ENCODE results near the gene RAD51D.
"Not testable (repeated sequence)": the region's sequence is repeated elsewhere in the genome, so short reads cannot be mapped to it uniquely, and the experiment has no call there.

RAD51D gene

DNA sequence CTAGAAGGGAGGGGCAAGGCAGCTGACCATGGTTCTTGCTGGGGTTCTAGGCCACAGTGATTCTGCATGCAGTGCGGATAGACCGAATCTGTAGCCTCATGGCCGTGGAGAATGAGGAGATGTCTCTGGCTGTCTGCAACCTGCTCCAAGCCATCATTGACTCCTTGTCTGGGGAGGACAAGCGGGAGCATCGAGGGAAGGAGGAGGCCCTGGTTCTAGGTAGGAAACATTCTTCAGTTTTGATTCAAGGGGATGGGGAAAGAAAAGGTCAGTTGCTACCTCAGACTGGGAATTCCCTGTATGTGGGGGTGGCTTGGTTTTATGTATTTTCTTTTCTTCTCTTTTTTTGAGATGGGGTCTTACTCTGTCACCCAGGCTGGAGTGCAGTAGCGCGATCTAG is 35.6 kb upstream of the RAD51D start:
- Histone ChIP-seq H3K36me3 (ENCODE audit: control insufficient read depth, insufficient read depth, low read length) (no peaks in the 10 kb centered on the region), H3K4me1 (ENCODE audit: control insufficient read depth, insufficient read depth, low read length, poor library complexity, severe bottlenecking) (no peaks in the 10 kb centered on the region), H3K27ac (ENCODE audit: low read depth, low read length, severe bottlenecking) (no peak overlapping the region), H3K9me3 (ENCODE audit: control insufficient read depth, low read length) (no peaks in the 10 kb centered on the region), H3K4me3 (ENCODE audit: extremely low read depth, insufficient read depth, low read length, poor library complexity, severe bottlenecking) (no peak overlapping the region)
- 94 to 95% methylated on average over 5 to 6 of the region's 7 CpGs for WGBS, 2 experiments (ENCODE audit: insufficient coverage in 2 of 2)

DNA sequence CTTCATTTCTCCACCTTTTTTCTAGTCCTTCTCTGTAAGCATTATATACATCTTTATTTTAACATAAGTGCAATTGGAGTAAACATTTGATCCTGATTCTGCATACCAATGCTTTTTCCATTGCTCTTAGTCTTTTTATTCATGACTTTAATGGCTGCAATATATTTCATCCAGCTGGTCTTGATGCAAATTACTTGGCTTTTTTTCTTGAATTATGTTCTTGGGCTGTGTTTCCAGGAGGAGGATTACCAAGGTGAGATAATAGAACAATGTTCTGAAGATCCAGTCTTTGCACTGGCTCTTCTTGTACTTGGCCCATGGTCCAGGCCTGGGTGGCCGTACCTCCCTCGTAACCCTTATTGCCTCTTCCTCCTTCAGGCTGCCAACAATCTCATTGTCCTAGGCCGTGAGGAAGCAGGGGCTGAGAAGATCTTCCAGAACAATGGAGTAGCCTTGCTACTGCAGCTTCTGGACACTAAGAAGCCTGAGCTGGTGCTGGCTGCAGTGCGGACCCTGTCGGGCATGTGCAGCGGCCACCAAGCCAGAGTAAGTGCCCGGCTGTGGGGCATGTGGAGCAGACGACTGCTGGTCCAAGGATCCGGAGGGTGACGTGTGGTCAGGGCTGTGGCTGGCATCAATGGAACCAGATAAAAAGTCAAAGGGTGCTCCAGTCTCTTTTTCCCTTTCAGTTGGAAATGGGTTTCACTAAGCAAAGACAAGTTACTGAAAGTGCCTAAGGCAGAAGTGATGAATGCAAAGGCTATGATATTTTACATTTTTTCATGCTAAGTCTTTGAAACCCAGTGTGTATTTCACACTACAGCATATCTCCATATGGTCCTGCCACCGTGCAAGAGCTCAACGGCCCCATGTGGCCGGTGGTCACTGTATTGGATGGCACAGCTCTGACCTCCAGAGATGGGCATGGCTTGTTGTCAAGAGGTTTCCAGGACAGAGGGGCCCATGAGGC is 34.8 kb upstream of the RAD51D start:
- no peak overlapping the region for H3K27ac ChIP-seq (ENCODE audit: low read depth, low read length, severe bottlenecking)
- no peaks in the 10 kb centered on the region for H3K9me3 ChIP-seq (ENCODE audit: control insufficient read depth, low read length)
- H3K36me3 ChIP-seq (ENCODE audit: control insufficient read depth, insufficient read depth, low read length) = no peaks in the 10 kb centered on the region
- no peaks in the 10 kb centered on the region for H3K4me1 ChIP-seq (ENCODE audit: control insufficient read depth, insufficient read depth, low read length, poor library complexity, severe bottlenecking)
- 89 to 97% methylated on average over 10 to 11 of the region's 13 CpGs for WGBS, 2 experiments (ENCODE audit: insufficient coverage in 2 of 2)
- no peak overlapping the region for H3K4me3 ChIP-seq (ENCODE audit: extremely low read depth, insufficient read depth, low read length, poor library complexity, severe bottlenecking)

DNA sequence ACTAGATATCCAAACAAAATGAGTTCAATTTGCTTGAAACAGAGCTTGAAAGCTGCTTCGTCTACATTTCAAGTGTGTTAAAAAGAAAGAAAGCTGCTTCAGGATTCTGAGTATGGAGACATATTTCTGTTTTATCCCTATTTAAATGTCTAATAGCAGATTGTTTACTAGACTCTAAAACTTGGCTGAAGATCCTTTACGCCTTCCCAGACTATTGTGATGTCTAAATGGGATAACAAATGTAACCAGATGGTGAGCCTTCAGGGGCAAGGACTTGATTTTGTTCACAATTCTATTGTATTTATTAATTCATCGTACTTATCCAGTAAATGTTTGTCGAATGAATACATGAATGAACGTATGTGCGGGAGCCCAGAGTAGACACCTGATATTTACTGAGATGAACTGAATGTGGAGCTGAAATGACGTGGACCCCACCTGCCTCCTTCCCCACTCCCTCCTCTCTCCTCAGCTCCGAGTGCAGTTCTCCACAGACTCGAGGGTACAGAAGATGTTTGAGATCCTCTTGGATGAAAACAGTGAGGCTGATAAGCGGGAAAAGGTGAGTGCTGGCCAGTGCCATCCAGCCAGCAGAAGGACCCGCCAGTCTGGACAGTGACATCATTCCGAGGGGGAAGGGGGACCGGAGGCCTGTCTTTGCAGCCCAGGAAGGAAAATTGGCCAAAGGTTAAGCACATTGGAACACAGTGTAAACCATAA is 32.9 kb upstream of the RAD51D start:
- H3K4me1 ChIP-seq (ENCODE audit: control insufficient read depth, insufficient read depth, low read length, poor library complexity, severe bottlenecking) = peaks cover 3% of the 10 kb centered on the region
- H3K4me3 ChIP-seq (ENCODE audit: extremely low read depth, insufficient read depth, low read length, poor library complexity, severe bottlenecking) = no peak overlapping the region
- H3K9me3 ChIP-seq (ENCODE audit: control insufficient read depth, low read length) = no peaks in the 10 kb centered on the region
- WGBS, 2 experiments (ENCODE audit: insufficient coverage in 2 of 2) = 79 to 88% methylated on average over 5 to 6 of the region's 13 CpGs
- H3K27ac ChIP-seq (ENCODE audit: low read depth, low read length, severe bottlenecking) = no peak overlapping the region
- no peaks in the 10 kb centered on the region for H3K36me3 ChIP-seq (ENCODE audit: control insufficient read depth, insufficient read depth, low read length)

DNA sequence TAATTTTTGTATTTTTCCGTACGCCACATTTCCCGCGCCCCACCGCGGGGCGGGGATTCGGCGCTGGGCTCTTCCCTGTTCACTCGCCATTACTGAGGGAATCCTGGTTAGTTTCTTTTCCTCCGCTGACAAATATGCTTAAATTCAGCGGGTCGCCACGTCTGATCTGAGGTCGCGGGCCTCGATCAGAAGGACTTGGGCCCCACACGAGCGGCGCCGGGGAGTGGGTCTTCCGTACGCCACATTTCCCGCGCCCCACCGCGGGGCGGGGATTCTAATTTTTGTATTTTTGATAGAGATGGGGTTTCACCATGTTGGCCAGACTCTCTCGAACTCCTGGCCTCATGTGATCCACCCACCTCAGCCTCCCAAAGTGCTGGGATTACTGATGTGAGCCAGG is 31.4 kb upstream of the RAD51D start:
- H3K9me3 ChIP-seq (ENCODE audit: control insufficient read depth, low read length); H3K4me3 ChIP-seq (ENCODE audit: extremely low read depth, insufficient read depth, low read length, poor library complexity, severe bottlenecking); H3K36me3 ChIP-seq (ENCODE audit: control insufficient read depth, insufficient read depth, low read length); H3K4me1 ChIP-seq (ENCODE audit: control insufficient read depth, insufficient read depth, low read length, poor library complexity, severe bottlenecking); H3K27ac ChIP-seq (ENCODE audit: low read depth, low read length, severe bottlenecking): not testable (repeated sequence)
- WGBS, 2 experiments (ENCODE audit: insufficient coverage in 2 of 2) = 96 to 97% methylated on average over 21 of the region's 29 CpGs

DNA sequence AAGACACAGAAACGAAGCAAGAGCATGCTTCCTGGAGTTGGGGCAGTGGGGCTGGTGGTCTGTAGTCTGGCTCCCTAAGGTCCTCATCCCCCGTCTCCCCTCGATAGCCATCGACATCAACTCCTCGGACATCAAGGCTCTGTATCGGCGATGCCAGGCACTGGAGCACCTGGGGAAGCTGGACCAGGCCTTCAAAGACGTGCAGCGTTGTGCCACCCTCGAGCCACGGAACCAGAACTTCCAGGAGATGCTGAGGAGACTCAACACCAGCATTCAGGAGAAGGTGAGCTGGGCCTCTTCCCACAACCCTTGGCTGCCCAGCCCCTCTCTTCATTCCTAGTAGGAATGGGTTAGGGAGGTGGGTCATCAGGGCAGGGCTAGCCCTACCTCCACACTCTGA is 30.3 kb upstream of the RAD51D start:
- peaks cover 10% of the 10 kb centered on the region for H3K4me1 ChIP-seq (ENCODE audit: control insufficient read depth, insufficient read depth, low read length, poor library complexity, severe bottlenecking)
- H3K9me3 ChIP-seq (ENCODE audit: control insufficient read depth, low read length) = no peaks in the 10 kb centered on the region
- no peak overlapping the region for H3K4me3 ChIP-seq (ENCODE audit: extremely low read depth, insufficient read depth, low read length, poor library complexity, severe bottlenecking)
- H3K36me3 ChIP-seq (ENCODE audit: control insufficient read depth, insufficient read depth, low read length) = no peaks in the 10 kb centered on the region
- 96% methylated on average over 10 to 11 of the region's 11 CpGs for WGBS, 2 experiments (ENCODE audit: insufficient coverage in 2 of 2)
- no peak overlapping the region for H3K27ac ChIP-seq (ENCODE audit: low read depth, low read length, severe bottlenecking)

DNA sequence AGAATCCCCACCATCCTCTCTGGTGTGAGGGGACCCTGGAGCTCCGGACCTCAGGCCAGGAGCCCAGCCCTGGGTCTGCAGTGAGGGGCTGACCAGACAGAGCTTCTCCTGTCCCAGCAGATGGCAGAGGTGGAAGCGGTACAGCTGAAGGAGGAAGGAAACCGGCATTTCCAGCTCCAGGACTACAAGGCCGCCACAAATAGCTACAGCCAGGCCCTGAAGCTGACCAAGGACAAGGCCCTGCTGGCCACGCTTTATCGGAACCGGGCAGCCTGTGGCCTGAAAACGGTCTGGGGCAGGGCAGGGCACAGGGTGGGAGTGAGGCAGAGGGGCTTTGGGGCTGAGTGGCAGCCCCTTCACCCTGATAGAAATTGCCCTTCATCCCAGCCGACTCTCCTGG is 28.5 kb upstream of the RAD51D start:
- no peak overlapping the region for H3K4me3 ChIP-seq (ENCODE audit: extremely low read depth, insufficient read depth, low read length, poor library complexity, severe bottlenecking)
- no peaks in the 10 kb centered on the region for H3K36me3 ChIP-seq (ENCODE audit: control insufficient read depth, insufficient read depth, low read length)
- H3K27ac ChIP-seq (ENCODE audit: low read depth, low read length, severe bottlenecking) = no peak overlapping the region
- peaks cover 10% of the 10 kb centered on the region for H3K4me1 ChIP-seq (ENCODE audit: control insufficient read depth, insufficient read depth, low read length, poor library complexity, severe bottlenecking)
- 93% methylated on average over 7 to 8 of the region's 9 CpGs for WGBS, 2 experiments (ENCODE audit: insufficient coverage in 2 of 2)
- no peaks in the 10 kb centered on the region for H3K9me3 ChIP-seq (ENCODE audit: control insufficient read depth, low read length)

DNA sequence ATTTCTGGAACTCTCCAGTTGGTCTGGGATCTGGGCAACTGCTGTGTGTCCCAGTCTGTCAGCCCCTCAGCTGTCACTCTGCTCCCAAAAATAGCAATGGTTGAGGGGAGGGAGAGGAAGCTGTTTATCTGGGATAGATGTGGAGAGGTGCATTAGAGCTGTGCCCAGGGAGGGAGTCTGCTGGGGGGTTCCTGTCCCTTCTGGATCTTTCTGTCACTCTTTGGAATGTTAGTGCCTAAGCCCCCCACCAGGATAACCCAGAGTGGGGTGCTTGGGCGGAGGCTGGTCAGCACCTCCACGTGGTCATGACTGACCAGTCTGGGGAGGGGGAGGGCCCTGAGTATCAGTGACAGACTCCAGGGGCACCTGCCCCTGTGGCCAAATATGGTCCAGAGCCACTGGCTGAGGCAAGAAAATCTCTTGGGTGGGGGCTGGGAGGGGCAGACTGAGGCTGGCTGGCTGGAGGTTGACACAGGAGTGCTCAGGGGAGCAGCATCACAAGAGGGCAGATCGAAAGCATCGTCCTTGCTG is 27.8 kb upstream of the RAD51D start, which contains the start of gene UNC45B:
Gene UNC45B, plus strand, starts transcription at position 443 of the 531 bp plus-strand sequence. CDS start 447 bp downstream, outside the sequence.
- Histone ChIP-seq H3K4me3 (ENCODE audit: extremely low read depth, insufficient read depth, low read length, poor library complexity, severe bottlenecking) (no peak within 1 kb of the TSS), H3K36me3 (ENCODE audit: control insufficient read depth, insufficient read depth, low read length) (no peaks in the 10 kb centered on the region), H3K27ac (ENCODE audit: low read depth, low read length, severe bottlenecking) (no peak within 1 kb of the TSS), H3K9me3 (ENCODE audit: control insufficient read depth, low read length) (no peaks in the 10 kb centered on the region), H3K4me1 (ENCODE audit: control insufficient read depth, insufficient read depth, low read length, poor library complexity, severe bottlenecking) (peaks cover 10% of the 10 kb centered on the region)
- 67 to 86% methylated on average over 2 to 4 of the region's 4 CpGs for WGBS, 2 experiments (ENCODE audit: insufficient coverage in 2 of 2)

DNA sequence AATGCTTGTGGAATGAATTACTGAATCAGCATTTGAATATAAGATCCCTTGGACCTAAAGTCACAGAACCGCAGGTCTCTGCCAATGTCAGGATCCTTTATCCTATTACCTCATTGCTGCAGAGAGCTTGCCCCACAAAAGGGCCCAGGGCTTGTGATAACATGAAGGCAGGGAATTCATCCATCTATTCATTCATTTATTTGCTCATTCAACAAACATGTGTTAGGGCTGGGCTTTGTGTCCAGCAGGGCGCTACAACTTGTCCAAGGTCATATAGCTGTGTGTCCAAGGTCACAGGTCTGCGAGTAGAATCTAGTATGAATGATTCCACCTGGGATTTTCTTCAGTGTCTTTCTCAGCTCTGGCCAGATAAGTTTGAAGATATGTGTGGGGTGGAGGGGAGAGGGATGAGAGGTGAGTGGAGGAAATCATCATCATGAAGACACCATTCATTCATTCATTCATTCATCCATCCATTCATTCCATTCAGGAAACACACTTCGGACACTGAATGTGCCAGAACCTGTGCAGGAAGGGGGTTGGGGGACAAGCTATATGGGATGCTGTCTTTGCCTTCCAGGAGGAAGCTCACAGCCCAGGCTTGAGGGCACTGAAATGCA is 26.7 kb upstream of the RAD51D start:
- Histone ChIP-seq H3K9me3 (ENCODE audit: control insufficient read depth, low read length) (no peaks in the 10 kb centered on the region), H3K4me1 (ENCODE audit: control insufficient read depth, insufficient read depth, low read length, poor library complexity, severe bottlenecking) (peaks cover 10% of the 10 kb centered on the region), H3K36me3 (ENCODE audit: control insufficient read depth, insufficient read depth, low read length) (no peaks in the 10 kb centered on the region), H3K27ac (ENCODE audit: low read depth, low read length, severe bottlenecking) (no peak overlapping the region), H3K4me3 (ENCODE audit: extremely low read depth, insufficient read depth, low read length, poor library complexity, severe bottlenecking) (no peak overlapping the region)
- 96 to 97% methylated on average over 3 of the region's 4 CpGs for whole genome bisulfite sequencing, 2 experiments (ENCODE audit: insufficient coverage in 2 of 2)

DNA sequence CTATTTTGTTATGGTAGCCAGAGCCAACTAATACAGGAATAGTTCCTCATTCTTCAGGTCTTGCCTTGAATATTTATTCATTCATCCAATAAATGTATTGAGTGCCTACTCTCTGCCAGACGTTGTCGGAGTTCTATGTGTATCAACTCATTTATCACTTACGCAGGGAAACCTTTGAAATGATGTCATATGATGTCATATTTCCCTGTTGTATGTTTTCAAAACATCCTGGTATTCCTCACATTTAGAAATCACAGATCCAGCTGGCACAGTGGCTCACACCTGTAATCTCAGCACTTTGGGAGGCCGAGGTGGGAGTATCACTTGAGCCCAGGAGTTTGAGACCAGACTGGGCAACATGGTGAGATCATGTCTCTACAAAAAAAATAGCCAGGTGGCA is 25.2 kb upstream of the RAD51D start:
- Histone ChIP-seq H3K9me3 (ENCODE audit: control insufficient read depth, low read length) (no peaks in the 10 kb centered on the region), H3K4me1 (ENCODE audit: control insufficient read depth, insufficient read depth, low read length, poor library complexity, severe bottlenecking) (peaks cover 10% of the 10 kb centered on the region), H3K4me3 (ENCODE audit: extremely low read depth, insufficient read depth, low read length, poor library complexity, severe bottlenecking) (no peak overlapping the region), H3K36me3 (ENCODE audit: control insufficient read depth, insufficient read depth, low read length) (peaks cover 6% of the 10 kb centered on the region), H3K27ac (ENCODE audit: low read depth, low read length, severe bottlenecking) (no peak overlapping the region)
- WGBS, 2 experiments (ENCODE audit: insufficient coverage in 2 of 2) = 88 to 95% methylated on average over 1 to 3 of the region's 4 CpGs

DNA sequence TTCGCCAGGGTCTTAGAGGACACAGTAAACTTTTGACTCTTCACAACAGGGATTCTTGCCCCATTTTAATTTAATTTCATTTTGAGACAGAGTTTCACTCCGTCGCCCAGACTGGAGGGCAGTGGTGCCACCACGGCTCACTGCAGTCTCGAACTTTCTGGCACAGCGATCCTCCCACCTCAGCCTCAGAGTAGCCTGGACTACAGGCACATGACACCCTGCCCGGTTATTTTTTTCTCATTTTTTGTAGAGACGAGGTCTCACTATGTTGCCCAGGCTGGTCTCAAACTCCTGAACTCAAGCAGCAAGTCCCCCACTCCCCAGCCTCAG is 22.8 kb upstream of the RAD51D start:
- WGBS, 2 experiments (ENCODE audit: insufficient coverage in 2 of 2) = 76 to 77% methylated on average over 8 of the region's 8 CpGs
- Histone ChIP-seq H3K4me3 (ENCODE audit: extremely low read depth, insufficient read depth, low read length, poor library complexity, severe bottlenecking) (peak overlapping the region; percentile 92), H3K4me1 (ENCODE audit: control insufficient read depth, insufficient read depth, low read length, poor library complexity, severe bottlenecking) (peaks cover 5% of the 10 kb centered on the region), H3K27ac (ENCODE audit: low read depth, low read length, severe bottlenecking) (no peak overlapping the region), H3K36me3 (ENCODE audit: control insufficient read depth, insufficient read depth, low read length) (peaks cover 29% of the 10 kb centered on the region), H3K9me3 (ENCODE audit: control insufficient read depth, low read length) (no peaks in the 10 kb centered on the region)

Measured in mesodermal cell (in vitro differentiated cells).